Kidney (tissue), 14 donors: ENCODE measurements around the gene PBX2. TPM values are rescaled to one million over a fixed set of nuclear protein-coding genes. Genes with fewer than 3 reads are reported as not detected.

Experiments
- DNase-seq, 5 donors: peaks; one replicate each; pipeline ENCODE4 v3.0.0-alpha.2; 2013 to 2020
- FAIRE-seq: peaks from 2 replicates; lab custom pipeline; 2012; peaks lifted over from hg19 to GRCh38; lab: Jason Lieb, UNC
- H3K27ac ChIP-seq, 2 donors: one replicate each; pipeline ENCODE4 v1.7.0; 2013; ENCODE audit warnings: low read depth in 2 of 2, low read length in 2 of 2, inconsistent platforms in 1 of 2
- H3K27me3 ChIP-seq: one replicate; pipeline ENCODE4 v1.7.1; 2013; ENCODE audit warnings: low read length, inconsistent platforms; ENCODE audit not compliant: control insufficient read depth, insufficient read depth
- H3K36me3 ChIP-seq, 3 donors: one replicate each; pipeline versions ENCODE4 v1.7.0 to v1.7.1; 2013; ENCODE audit warnings: low read length in 3 of 3, control low read depth in 1 of 3, inconsistent platforms in 1 of 3; ENCODE audit not compliant: insufficient read depth in 3 of 3, control insufficient read depth in 2 of 3
- H3K4me1 ChIP-seq, 3 donors: one replicate each; pipeline versions ENCODE4 v1.7.0 to v1.7.1; 2013; ENCODE audit warnings: low read length in 3 of 3, inconsistent platforms in 1 of 3, low read depth in 1 of 3; ENCODE audit not compliant: control insufficient read depth in 2 of 3, insufficient read depth in 2 of 3
- H3K4me3 ChIP-seq, 3 donors: one replicate each; pipeline versions ENCODE4 v1.7.0 to v1.8.1; 2013; ENCODE audit warnings: low read length in 3 of 3, control low read depth in 1 of 3, inconsistent platforms in 1 of 3
- H3K9ac ChIP-seq, 3 donors: one replicate each; pipeline versions ENCODE4 v1.7.0 to v1.7.1; 2013; ENCODE audit warnings: low read length in 3 of 3, control low read depth in 1 of 3, inconsistent platforms in 1 of 3
- H3K9me3 ChIP-seq, 3 donors: one replicate each; pipeline versions ENCODE4 v1.7.0 to v1.7.1; 2013; ENCODE audit warnings: low read length in 3 of 3, control low read depth in 1 of 3, inconsistent platforms in 1 of 3; ENCODE audit not compliant: control insufficient read depth in 2 of 3, insufficient read depth in 1 of 3
- CTCF ChIP-seq: IDR thresholded peaks from 3 replicates; pipeline ENCODE4 v1.5.1; 2012; ENCODE audit warnings: mild to moderate bottlenecking, moderate library complexity, borderline replicate concordance; ENCODE audit not compliant: insufficient read depth; ENCODE audit errors: extremely low read depth
- intact Hi-C: fragments of 100-400 bp; cut with DNase I; formaldehyde crosslinking; loops from one replicate; pipeline ENCODE4 v1.11.1; 2022
- polyA plus RNA-seq: library from polyadenylated mRNA; stranded (reverse); fragments of 350-450 nt; fragmentation: Illumina TruSeq; extraction: RNeasy Lipid Tissue Mini Kit (QIAGEN cat#74804); gene quantifications from one replicate; pipeline ENCODE4 v1.2.3, GENCODE V29; 2014; ENCODE audit warnings: low read depth, low replicate concordance; ENCODE audit not compliant: insufficient read depth
- total RNA-seq: library from RNA; stranded (reverse); fragmentation: NEBNext Ultra II Directional; extraction: Animal tissue kit (Norgen Biotek cat#: 25700); gene quantifications from one replicate; pipeline ENCODE4 v1.2.1, GENCODE V29; 2021
- donor health status: control.
- donor health status: control.
- donor health status: control.
- donor health status: control.
- donor health status: control.
- donor health status: DM: yes; HTN: yes; CAD: no.
- donor health status: Normal renal cell carcinoma (clear cell type).

PBX2 gene
- total and polyA plus RNA-seq, 2 donors from 2014 or later = 34.6 to 87.3 TPM

DNA sequence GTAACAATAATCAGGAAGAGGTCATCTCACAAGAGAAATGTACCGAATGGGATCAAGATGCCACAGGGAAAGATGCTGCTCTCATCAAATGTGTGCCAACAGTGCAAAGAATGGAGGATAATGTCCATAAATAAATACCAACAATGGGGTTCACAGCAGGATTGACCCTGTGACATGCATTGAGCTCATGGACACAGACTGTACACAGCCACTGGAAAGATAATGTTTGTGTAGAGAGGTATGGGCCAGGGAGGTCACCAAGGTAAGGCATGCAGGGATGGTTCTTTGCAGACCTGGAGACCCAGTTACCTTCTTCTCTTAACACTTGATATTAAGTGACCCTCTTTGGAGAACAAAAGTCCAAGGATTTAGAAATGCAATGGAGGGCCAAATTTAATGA lies 15.6 kb downstream of the PBX2 start:
- FAIRE-seq (no peak), DNase-seq (no peak)
- peaks cover 0 to 12% (median 2%) of the 10 kb centered on the region in 3 donors for H3K36me3 ChIP-seq
- no peak overlapping the region for H3K9ac ChIP-seq
- H3K4me3 ChIP-seq = peak overlapping the region in 2 of 3 donors; percentile 10 to 94
- no peaks in the 10 kb centered on the region for H3K9me3 ChIP-seq
- H3K4me1 ChIP-seq = peaks cover 7 to 29% (median 28%) of the 10 kb centered on the region in 3 donors
- H3K27ac ChIP-seq = no peak overlapping the region
- TF ChIP-seq CTCF = no peak
- intact Hi-C loops = no loop called here
- no peaks in the 10 kb centered on the region for H3K27me3 ChIP-seq

DNA sequence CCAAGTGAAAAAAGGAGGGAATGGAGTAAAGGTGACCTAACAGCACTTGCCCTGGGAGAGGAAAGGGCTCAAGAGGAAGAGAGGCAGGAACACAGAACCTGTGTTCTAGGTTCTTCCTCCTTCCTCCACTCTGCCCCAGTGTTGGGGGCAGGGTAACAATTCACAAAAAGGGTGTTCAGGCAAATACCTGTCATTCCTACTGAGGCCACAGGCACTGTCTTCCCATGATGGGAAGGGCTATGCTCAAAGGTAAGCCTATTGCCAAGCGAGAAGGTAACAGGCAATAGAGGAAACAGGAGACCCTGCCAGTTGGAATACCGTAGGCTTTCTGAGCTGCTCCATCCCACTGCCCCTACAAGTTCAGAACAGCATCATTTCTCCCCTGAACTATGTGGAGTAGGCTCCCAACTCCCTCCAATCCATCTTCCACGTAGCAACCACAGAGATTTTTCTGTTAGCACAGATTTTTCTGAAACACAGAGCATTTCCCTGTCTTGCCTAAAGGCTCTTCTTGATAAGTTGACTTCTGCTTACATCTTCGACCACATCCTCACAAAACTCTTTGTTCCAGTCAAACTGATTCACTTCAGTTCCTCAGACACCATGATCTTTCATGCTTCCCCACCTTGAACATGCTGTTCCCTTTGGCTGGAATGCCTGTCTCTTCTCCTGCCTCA lies 16.8 kb downstream of the PBX2 start:
- no peak for TF ChIP-seq CTCF
- Histone ChIP-seq H3K9me3 (no peaks in the 10 kb centered on the region), H3K27me3 (no peaks in the 10 kb centered on the region), H3K4me3 (no peak overlapping the region), H3K36me3 (peaks cover 0 to 12% (median 12%) of the 10 kb centered on the region in 3 donors), H3K9ac (no peak overlapping the region), H3K4me1 (peaks cover 4 to 21% (median 19%) of the 10 kb centered on the region in 3 donors), H3K27ac (no peak overlapping the region)
- DNase-seq (no peak), FAIRE-seq (no peak)
- intact Hi-C loops = no loop called here

DNA sequence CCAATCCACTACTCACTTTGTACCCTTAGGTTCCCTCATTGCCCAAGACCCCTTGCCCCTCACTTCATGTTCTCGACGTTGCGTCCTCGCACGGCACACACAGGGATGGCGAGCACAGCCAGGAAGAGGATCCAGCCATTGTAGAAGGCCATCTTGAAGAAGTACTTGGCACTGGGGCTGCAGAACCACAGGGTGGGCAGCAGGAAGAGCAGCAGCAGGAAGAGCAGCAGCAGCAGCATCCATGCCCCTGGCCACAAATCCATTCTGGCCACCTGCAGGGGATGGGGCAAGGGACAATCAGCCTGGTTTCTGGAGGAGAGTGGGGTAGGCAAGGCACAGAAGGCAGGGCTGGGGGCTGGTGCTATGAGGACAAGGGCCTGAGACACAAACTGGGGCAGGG lies 18.8 kb downstream of the PBX2 start:
- Histone ChIP-seq H3K27me3 (no peaks in the 10 kb centered on the region), H3K4me3 (no peak overlapping the region), H3K36me3 (peaks cover 0 to 19% (median 12%) of the 10 kb centered on the region in 3 donors), H3K9ac (no peak overlapping the region), H3K9me3 (no peaks in the 10 kb centered on the region), H3K4me1 (peaks cover 0 to 10% (median 10%) of the 10 kb centered on the region in 3 donors), H3K27ac (no peak overlapping the region)
- intact Hi-C loops = no loop called here
- no peak for FAIRE-seq
- peak in 1 of 5 donors; percentile 29 for DNase-seq
- TF ChIP-seq CTCF = no peak
